HG02938 (cell line): ENCODE results near the gene OR10T2.
"Not testable (repeated sequence)": the region's sequence is repeated elsewhere in the genome, so short reads cannot be mapped to it uniquely, and the experiment has no call there.

Experiments
- ATAC-seq: cut with Tn5 transposase; IDR thresholded peaks from one replicate; pipeline ENCODE4 v1.9.1; 2021; ENCODE audit warnings: mild to moderate bottlenecking, moderate library complexity; ENCODE audit not compliant: unreplicated experiment

Gene OR10T2

GRCh38 chr1:158356616-158357015 is 42.6 kb downstream of the OR10T2 start:
- no peak for ATAC-seq

GRCh38 chr1:158355773-158356285 is 43.4 kb downstream of the OR10T2 start:
- no peak for ATAC-seq

DNA sequence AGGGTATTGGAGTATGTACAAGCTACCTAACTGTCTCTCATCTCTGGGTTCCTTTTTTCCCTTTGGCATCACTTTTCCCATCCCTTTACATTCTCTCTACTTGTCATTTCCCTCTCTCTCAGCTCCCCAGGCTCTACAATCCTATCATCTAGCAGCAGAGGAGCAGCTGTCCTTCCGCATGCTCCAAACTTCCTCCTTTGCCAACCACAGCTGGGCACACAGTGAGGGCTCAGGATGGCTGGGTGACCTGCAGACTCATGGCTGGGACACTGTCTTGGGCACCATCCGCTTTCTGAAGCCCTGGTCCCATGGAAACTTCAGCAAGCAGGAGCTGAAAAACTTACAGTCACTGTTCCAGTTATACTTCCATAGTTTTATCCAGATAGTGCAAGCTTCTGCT is 45.0 kb downstream of the OR10T2 start:
- ATAC-seq, result no peak

DNA sequence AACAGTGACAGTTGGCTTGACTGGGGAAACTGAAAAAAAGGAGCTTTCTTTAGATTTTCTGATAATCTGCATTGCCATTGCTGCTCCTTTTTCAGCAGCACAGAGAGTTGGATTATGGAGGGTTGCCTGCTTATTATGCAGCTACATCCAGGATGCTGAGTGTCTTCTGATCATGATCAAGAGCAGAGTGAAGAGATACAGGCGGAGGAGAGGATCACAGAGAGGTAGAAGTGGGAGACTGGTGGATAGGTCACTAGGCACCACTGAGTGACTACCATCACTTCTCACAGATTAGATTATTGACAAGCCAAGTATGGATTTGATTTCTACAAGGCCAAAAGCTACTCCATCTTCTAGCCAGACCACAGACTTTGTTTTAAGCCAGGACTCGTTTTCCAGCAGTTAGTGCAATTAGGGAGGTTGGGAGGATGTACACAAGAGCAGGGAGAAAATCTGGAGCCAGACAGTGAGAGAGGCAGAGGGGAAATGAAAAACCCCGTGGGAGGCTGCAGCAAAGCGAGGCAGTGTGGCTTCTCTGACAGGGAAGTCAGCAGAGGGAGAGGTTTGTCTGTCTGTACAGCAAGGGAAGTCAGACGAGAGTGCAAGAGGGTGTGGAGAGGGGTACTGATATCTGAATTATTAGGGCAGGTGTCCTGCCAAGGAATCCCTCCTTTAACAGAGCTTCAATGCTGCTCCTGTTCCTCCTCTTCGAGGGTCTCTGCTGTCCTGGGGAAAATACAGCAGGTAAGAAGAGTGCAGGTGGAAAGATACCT is 45.8 kb downstream of the OR10T2 start, which contains the start of gene CD1E:
Gene CD1E (plus strand): TSS at position 592 of the 773 bp plus-strand sequence. CDS start 95 bp downstream, at position 687.
- no peak for ATAC-seq

GRCh38 chr1:158348946-158349345 is 50.3 kb downstream of the OR10T2 start:
- not testable (repeated sequence) for ATAC-seq
